IMR-90 (cell line): ENCODE results near the gene CMBL. TPM values are rescaled to one million over a fixed set of nuclear protein-coding genes. Genes with fewer than 3 reads are reported as not detected.

Experiments
- ATAC-seq: fragments of 200-7000 bp; cut with Tn5 transposase; 2 replicates; pipeline ENCODE4 v1.9.1; 2020; ENCODE audit warnings: low read depth, mild to moderate bottlenecking, moderate library complexity
- BruUV-seq: library from RNA; stranded (reverse); fragments of 400-500 nt; replicated peaks from 2 replicates; lab custom pipeline; 2021; lab: Mats Ljungman, UMichigan
- CTCF ChIA-PET: fragments of 300-600 bp; formaldehyde crosslinking; extraction: SDS; loops from one replicate; lab custom pipeline; 2021; ENCODE audit warnings: antibody characterized with exemption; lab: Yijun Ruan, JAX
- POLR2A ChIA-PET: fragments of 300-600 bp; sonication (Branson Sonifier 250); formaldehyde crosslinking; loops from one replicate; lab custom pipeline; 2022; ENCODE audit warnings: antibody characterized with exemption; ENCODE audit not compliant: unreplicated experiment; lab: Charles Lee
- DNase-seq: peaks from one replicate; pipeline ENCODE4 v3.0.0; 2013
- H2AFZ ChIP-seq: replicated peaks from 2 replicates; pipeline ENCODE3; 2013; ENCODE audit warnings: low read length, mild to moderate bottlenecking; ENCODE audit not compliant: poor library complexity
- H2AK5ac ChIP-seq: 2 replicates; pipeline ENCODE4 v1.6.1; 2013; ENCODE audit warnings: low read depth, low read length, inconsistent platforms
- H2AK9ac ChIP-seq: replicated peaks from 2 replicates; pipeline ENCODE3; 2013; ENCODE audit warnings: mild to moderate bottlenecking, low read depth, low read length, moderate library complexity; ENCODE audit not compliant: poor library complexity
- H2BK120ac ChIP-seq: 2 replicates; pipeline ENCODE4 v1.6.1; 2013; ENCODE audit warnings: low read depth, low read length, inconsistent platforms
- H2BK15ac ChIP-seq: 3 replicates; pipeline ENCODE4 v1.6.1; 2013; ENCODE audit warnings: low read depth, low read length, inconsistent platforms
- H2BK20ac ChIP-seq: 2 replicates; pipeline ENCODE4 v1.6.1; 2013; ENCODE audit warnings: low read depth, mild to moderate bottlenecking, inconsistent platforms, low read length, moderate library complexity
- H2BK5ac ChIP-seq: 2 replicates; pipeline ENCODE4 v1.6.1; 2013; ENCODE audit warnings: mild to moderate bottlenecking, low read depth, low read length, inconsistent platforms; ENCODE audit not compliant: poor library complexity, severe bottlenecking
- H3K14ac ChIP-seq: replicated peaks from 2 replicates; pipeline ENCODE4 v1.6.1; 2013; ENCODE audit warnings: low read depth, low read length, inconsistent platforms
- H3K18ac ChIP-seq: 2 replicates; pipeline ENCODE4 v1.6.1; 2013; ENCODE audit warnings: low read depth, low read length, control low read depth
- H3K23ac ChIP-seq: 2 replicates; pipeline ENCODE4 v1.6.1; 2013; ENCODE audit warnings: low read depth, low read length, inconsistent platforms
- H3K27ac ChIP-seq: 2 replicates; pipeline ENCODE4 v1.5.1; 2013; ENCODE audit warnings: mild to moderate bottlenecking, control low read depth, low read length; ENCODE audit not compliant: insufficient read depth
- H3K27me3 ChIP-seq: 2 replicates; pipeline ENCODE4 v1.6.1; 2013; ENCODE audit warnings: low read length; ENCODE audit not compliant: control insufficient read depth, insufficient read depth
- H3K36me3 ChIP-seq: 2 replicates; pipeline ENCODE4 v1.6.1; 2013; ENCODE audit warnings: low read length, mixed read lengths; ENCODE audit not compliant: control insufficient read depth, insufficient read depth
- H3K4ac ChIP-seq: 2 replicates; pipeline ENCODE4 v1.6.1; 2013; ENCODE audit warnings: low read depth, low read length, inconsistent platforms
- H3K4me1 ChIP-seq: 2 replicates; pipeline ENCODE4 v1.6.1; 2013; ENCODE audit warnings: low read length, mixed read lengths; ENCODE audit not compliant: control insufficient read depth, insufficient read depth
- H3K4me2 ChIP-seq: 2 replicates; pipeline ENCODE4 v1.6.1; 2013; ENCODE audit warnings: low read depth, mild to moderate bottlenecking, control low read depth, low read length, moderate library complexity
- H3K4me3 ChIP-seq: 2 replicates; pipeline ENCODE4 v1.5.1; 2013; ENCODE audit warnings: low read depth, mild to moderate bottlenecking, control low read depth, low read length, moderate library complexity; ENCODE audit not compliant: insufficient read depth
- H3K56ac ChIP-seq: 2 replicates; pipeline ENCODE4 v1.6.1; 2013; ENCODE audit warnings: low read length, inconsistent platforms; ENCODE audit not compliant: insufficient read depth; ENCODE audit errors: extremely low read depth
- H3K79me1 ChIP-seq, 2 experiments: 2 replicates each; pipeline ENCODE4 v1.6.1; 2013; ENCODE audit warnings: low read length in 2 of 2, inconsistent platforms in 1 of 2, low read depth in 1 of 2
- H3K9ac ChIP-seq: 2 replicates; pipeline ENCODE4 v1.6.1; 2013; ENCODE audit warnings: low read depth, low read length, control low read depth
- H3K9me1 ChIP-seq: 2 replicates; pipeline ENCODE4 v1.6.1; 2013; ENCODE audit warnings: low read length, inconsistent platforms; ENCODE audit not compliant: insufficient read depth
- H3K9me3 ChIP-seq: 2 replicates; pipeline ENCODE4 v1.6.1; 2013; ENCODE audit warnings: low read length; ENCODE audit not compliant: control insufficient read depth, insufficient read depth
- H4K20me1 ChIP-seq: 2 replicates; pipeline ENCODE4 v1.6.1; 2013; ENCODE audit warnings: low read length, inconsistent platforms; ENCODE audit not compliant: insufficient read depth
- H4K5ac ChIP-seq: 2 replicates; pipeline ENCODE4 v1.6.1; 2013; ENCODE audit warnings: mild to moderate bottlenecking, low read depth, low read length, control low read depth
- H4K8ac ChIP-seq, 2 experiments: 2 replicates each; pipeline ENCODE4 v1.6.1; 2013; ENCODE audit warnings: low read depth in 2 of 2, low read length in 2 of 2, control low read depth in 1 of 2, inconsistent platforms in 1 of 2
- H4K91ac ChIP-seq: 2 replicates; pipeline ENCODE4 v1.6.1; 2013; ENCODE audit warnings: low read depth, low read length, inconsistent platforms; ENCODE audit not compliant: insufficient read depth
- CEBPB ChIP-seq: IDR thresholded peaks from 2 replicates; pipeline ENCODE4 v1.6.1; 2012; ENCODE audit warnings: low read depth, low read length, improper control_type of control experiment
- MXI1 ChIP-seq: IDR thresholded peaks from 2 replicates; pipeline ENCODE4 v1.6.1; 2012; ENCODE audit warnings: low read depth, mild to moderate bottlenecking, low read length, moderate library complexity, borderline replicate concordance
- WGBS, 2 experiments: methylation state at CpG; one replicate each; pipeline versions ENCODE4 v1.1.5 to v1.1.7; 2013; ENCODE audit warnings: missing lambda C conversion rate in 2 of 2; ENCODE audit not compliant: insufficient read length in 1 of 2; ENCODE audit errors: extremely low coverage in 2 of 2; 5-methylcytosine and 5-hydroxymethylcytosine counted together
- dilution Hi-C: fragments of 300-500 bp; cut with HindIII; formaldehyde crosslinking; loops from one replicate; pipeline ENCODE4 v1.14.3; 2018; ENCODE audit warnings: low sequenced_read_pairs; ENCODE audit not compliant: unreplicated experiment
- in situ Hi-C: fragments of 300-500 bp; cut with MboI; formaldehyde crosslinking; loops from 3 replicates; pipeline ENCODE4 v1.14.3; 2019; ENCODE audit warnings: low sequenced_read_pairs, inconsistent platforms, mixed read lengths
- intact Hi-C: fragments of 100-400 bp; cut with micrococcal nuclease; formaldehyde crosslinking; loops from 2 replicates; pipeline ENCODE4 v1.10.0; 2022
- polyA plus RNA-seq, 3 experiments: library from polyadenylated mRNA; depleted of rRNA; stranded (reverse); fragments of >200 nt; gene quantifications; 2 replicates each; pipeline ENCODE4 v1.2.3, GENCODE V29; 2012; ENCODE audit warnings: low replicate concordance in 1 of 3
- total RNA-seq: library from RNA; depleted of rRNA; stranded (reverse); fragments of >200 nt; gene quantifications from 2 replicates; pipeline ENCODE4 v1.2.3, GENCODE V29; 2012

The CMBL gene
- total and polyA plus RNA-seq, 2 of the 4 experiments (the other 2 are of a cell fraction), result 5.0 to 26.3 TPM

- 20% methylated on average over 1 of the region's 7 CpGs; no CpG with 5 or more reads in 1 of the 2 experiments for WGBS, 2 experiments
- no peak overlapping the region for H2BK20ac ChIP-seq
- no peak overlapping the region for H2BK5ac ChIP-seq
- peak overlapping the region; percentile 79; the same call in 1 of the 2 replicates for H3K27ac ChIP-seq
- no peaks in the 10 kb centered on the region for H4K20me1 ChIP-seq
- ChIA-PET POLR2A (no interaction called here), CTCF (interaction anchor here (0.7 to 1.6 kb wide), 2 partner anchors 19 to 46 kb away, joined by 3 to 4 read pairs; no protein-coding TSS in a partner anchor)
- TF ChIP-seq CEBPB (peak; percentile 79), MXI1 (no peak)
- no peaks in the 10 kb centered on the region for H3K79me1 ChIP-seq
- H3K56ac ChIP-seq, result no peak overlapping the region
- no peak overlapping the region for H2AK5ac ChIP-seq
- no peak overlapping the region for H4K91ac ChIP-seq
- intact Hi-C loops (loop anchor here (5.0 kb wide), 1 partner anchor 43 kb away; no protein-coding TSS in a partner anchor), in situ Hi-C loops (no loop called here), dilution Hi-C loops (no loop called here)
- no peaks in the 10 kb centered on the region for H3K36me3 ChIP-seq
- no TSS peak for BruUV-seq
- H4K5ac ChIP-seq, result no peak overlapping the region; the same call in 1 of the 2 replicates
- peak overlapping the region; percentile 66; the same call in 1 of the 2 replicates for H3K4me2 ChIP-seq
- H3K4ac ChIP-seq, result 0 out of 2 replicates have a peak overlapping the region, but pooled peaks have one; percentile 1
- peaks cover 14% of the 10 kb centered on the region for H3K9me1 ChIP-seq
- no peak overlapping the region for H2AK9ac ChIP-seq
- peaks cover 5% of the 10 kb centered on the region; the same call in 1 of the 2 replicates for H3K27me3 ChIP-seq
- no peak overlapping the region for H3K4me3 ChIP-seq
- no peak overlapping the region for H3K23ac ChIP-seq
- DNase-seq, result peak; percentile 88
- peak overlapping the region; percentile 20; the same call in 1 of the 2 replicates for H2BK120ac ChIP-seq
- no peak overlapping the region for H2AFZ ChIP-seq
- ATAC-seq, result peak; percentile 66
- no peak overlapping the region for H2BK15ac ChIP-seq
- H3K14ac ChIP-seq, result 0 out of 2 replicates have a peak overlapping the region, but pooled peaks have one; percentile 5
- no peak overlapping the region for H4K8ac ChIP-seq
- no peak overlapping the region for H3K9ac ChIP-seq
- H3K9me3 ChIP-seq, result no peaks in the 10 kb centered on the region
- H3K4me1 ChIP-seq, result peaks cover 23% of the 10 kb centered on the region
- H3K18ac ChIP-seq, result peak overlapping the region; percentile 13; the same call in 1 of the 2 replicates
Observed at GRCh38 chr5:10329820-10330481, 22.2 kb upstream of the CMBL start.
